Prostate gland (tissue), 2 donors: Measurements from ENCODE around the gene NOL3.

Experiments
- POLR2A ChIP-seq: fragments of 450-650 bp; IDR thresholded peaks from one replicate; pipeline ENCODE4 v1.6.1; 2016; ENCODE audit warnings: antibody characterized with exemption, mild to moderate bottlenecking
- POLR2AphosphoS5 ChIP-seq: sonication (generic); formaldehyde crosslinking; IDR thresholded peaks from one replicate; pipeline ENCODE4 v1.6.1; 2017; ENCODE audit warnings: antibody characterized with exemption
- TF ChIP-seq, protein P1 (sequence below), 4 experiments: fragments of 200-600 bp in 2 of 4; fragments of 450-650 bp in 2 of 4; sonication (generic) in 2 of 4; IDR thresholded peaks; 1 replicate in 3 of 4; 2 replicates in 1 of 4; pipeline ENCODE4 v1.5.1; 2016 to 2019; ENCODE audit warnings: antibody characterized with exemption in 4 of 4, mild to moderate bottlenecking in 2 of 4, moderate library complexity in 2 of 4

DNA sequence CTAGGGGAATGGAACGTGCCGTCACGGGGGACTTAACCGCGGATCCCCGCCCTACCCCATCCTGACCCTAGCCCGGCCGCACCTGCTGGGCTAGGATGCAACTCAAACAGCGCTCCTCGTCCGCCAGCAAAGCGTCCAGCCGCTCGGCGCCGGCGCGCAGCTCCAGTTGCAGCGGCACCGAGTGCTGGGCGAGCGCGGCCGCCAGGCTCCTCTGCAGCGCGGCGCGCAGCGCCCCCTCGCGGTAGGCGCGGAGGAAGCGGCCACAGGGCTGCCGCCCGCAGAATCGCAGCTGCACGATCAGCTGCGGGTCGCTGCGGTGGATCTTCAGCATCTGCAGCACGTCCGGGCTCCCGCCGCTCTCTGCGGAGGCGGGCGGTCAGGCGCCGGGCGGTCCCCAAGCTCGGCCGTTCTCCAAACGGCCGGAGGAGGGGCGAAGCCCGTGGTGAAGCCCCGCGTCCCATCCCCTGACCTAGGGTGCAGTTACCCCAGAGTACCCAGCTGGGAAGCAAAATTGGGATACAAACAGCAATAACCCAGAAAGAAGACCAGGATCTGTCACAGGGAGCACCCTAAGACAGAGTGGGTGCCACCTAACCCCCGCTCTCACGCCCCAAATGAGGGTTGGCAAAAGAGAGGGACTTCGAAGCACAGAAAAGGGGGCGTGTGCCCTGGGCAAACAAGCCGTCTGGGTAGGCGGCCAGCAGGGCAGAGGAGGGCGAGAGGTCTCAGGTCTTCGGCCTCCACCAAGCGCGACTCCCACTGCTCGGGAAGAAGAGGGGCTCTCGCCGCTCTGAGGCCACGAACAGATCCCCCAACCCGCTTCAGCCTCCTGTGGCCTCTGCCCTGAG, 14.8 kb upstream of the NOL3 start:
- TF ChIP-seq POLR2A: peak; percentile 26
- TF ChIP-seq, protein P1, sequence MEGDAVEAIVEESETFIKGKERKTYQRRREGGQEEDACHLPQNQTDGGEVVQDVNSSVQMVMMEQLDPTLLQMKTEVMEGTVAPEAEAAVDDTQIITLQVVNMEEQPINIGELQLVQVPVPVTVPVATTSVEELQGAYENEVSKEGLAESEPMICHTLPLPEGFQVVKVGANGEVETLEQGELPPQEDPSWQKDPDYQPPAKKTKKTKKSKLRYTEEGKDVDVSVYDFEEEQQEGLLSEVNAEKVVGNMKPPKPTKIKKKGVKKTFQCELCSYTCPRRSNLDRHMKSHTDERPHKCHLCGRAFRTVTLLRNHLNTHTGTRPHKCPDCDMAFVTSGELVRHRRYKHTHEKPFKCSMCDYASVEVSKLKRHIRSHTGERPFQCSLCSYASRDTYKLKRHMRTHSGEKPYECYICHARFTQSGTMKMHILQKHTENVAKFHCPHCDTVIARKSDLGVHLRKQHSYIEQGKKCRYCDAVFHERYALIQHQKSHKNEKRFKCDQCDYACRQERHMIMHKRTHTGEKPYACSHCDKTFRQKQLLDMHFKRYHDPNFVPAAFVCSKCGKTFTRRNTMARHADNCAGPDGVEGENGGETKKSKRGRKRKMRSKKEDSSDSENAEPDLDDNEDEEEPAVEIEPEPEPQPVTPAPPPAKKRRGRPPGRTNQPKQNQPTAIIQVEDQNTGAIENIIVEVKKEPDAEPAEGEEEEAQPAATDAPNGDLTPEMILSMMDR (IDR thresholded peaks at IDR 0.05): peak; percentile 95 to 99 (median 98)
- TF ChIP-seq POLR2AphosphoS5: peak; percentile 12
